MM.1S (cell line): Measurements from ENCODE around the gene LRP10.

ENCODE experiments used
- EZH2phosphoT487 ChIP-seq: fragments of 300-600 bp; sonication (generic); IDR thresholded peaks from 2 replicates; pipeline ENCODE4 v1.6.1; 2018; ENCODE audit warnings: antibody characterized with exemption, low read length
- TF ChIP-seq, protein P1 (sequence below): fragments of 300-600 bp; sonication (generic); IDR thresholded peaks from 2 replicates; pipeline ENCODE4 v1.5.1; 2016; ENCODE audit warnings: antibody characterized with exemption, low read length, mixed read lengths

DNA sequence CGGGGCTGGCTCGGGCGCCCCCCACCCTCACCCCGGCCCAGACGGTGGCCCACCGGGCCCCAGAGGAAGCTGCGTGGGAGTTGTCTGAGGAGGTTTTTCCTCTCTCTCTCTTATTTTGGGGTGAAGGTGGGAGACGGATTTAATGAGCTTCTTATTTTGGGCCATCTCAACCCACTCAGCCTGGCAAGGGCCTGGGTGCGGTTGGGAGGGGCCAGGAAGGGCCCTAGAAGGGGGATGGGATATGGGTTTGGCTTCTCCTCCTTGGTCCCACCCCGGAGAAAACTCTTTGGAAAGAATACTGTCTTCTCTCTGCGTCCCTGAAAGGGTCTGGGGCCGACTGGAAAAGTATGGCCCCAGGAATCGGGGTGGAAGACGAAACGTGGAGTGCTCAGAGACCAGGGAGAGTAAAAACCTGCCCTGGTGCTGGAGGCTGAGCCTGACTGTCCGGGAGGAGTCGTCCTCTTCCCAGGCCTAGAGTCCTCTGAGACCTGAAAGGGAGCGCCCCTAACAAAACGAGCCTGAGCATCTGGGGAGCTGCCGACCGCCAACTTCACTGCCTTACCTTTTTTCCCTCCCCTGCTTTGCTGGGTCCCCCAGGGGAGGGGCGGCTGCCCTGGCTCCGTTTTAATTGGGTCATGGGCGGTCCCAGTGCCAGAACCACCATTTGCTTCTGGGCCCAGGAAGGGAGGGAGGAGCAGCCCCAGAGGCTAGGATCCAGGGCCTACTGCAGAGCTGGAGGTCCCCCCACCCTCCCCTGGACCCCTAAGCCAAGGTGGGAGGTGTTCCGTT, 33.6 kb upstream of the LRP10 start:
- no peak for TF ChIP-seq EZH2phosphoT487
- TF ChIP-seq, protein P1, sequence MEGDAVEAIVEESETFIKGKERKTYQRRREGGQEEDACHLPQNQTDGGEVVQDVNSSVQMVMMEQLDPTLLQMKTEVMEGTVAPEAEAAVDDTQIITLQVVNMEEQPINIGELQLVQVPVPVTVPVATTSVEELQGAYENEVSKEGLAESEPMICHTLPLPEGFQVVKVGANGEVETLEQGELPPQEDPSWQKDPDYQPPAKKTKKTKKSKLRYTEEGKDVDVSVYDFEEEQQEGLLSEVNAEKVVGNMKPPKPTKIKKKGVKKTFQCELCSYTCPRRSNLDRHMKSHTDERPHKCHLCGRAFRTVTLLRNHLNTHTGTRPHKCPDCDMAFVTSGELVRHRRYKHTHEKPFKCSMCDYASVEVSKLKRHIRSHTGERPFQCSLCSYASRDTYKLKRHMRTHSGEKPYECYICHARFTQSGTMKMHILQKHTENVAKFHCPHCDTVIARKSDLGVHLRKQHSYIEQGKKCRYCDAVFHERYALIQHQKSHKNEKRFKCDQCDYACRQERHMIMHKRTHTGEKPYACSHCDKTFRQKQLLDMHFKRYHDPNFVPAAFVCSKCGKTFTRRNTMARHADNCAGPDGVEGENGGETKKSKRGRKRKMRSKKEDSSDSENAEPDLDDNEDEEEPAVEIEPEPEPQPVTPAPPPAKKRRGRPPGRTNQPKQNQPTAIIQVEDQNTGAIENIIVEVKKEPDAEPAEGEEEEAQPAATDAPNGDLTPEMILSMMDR, result no peak
